ENCODE results near the gene TGFBR3. TPM values are rescaled to one million over a fixed set of nuclear protein-coding genes. Genes with fewer than 3 reads are reported as not detected.

The TGFBR3 gene
- polyA plus RNA-seq, 1 experiment, result 8.2 TPM

GRCh38 chr1:91645031-91645430, 240.9 kb downstream of the TGFBR3 start:
- DNase-seq (ENCODE audit: low read depth), result no peak
- no peak overlapping the region for H3K4me3 ChIP-seq (ENCODE audit: low read depth, low read length)
- H3K36me3 ChIP-seq (ENCODE audit: control insufficient read depth, insufficient read depth, low read length), result no peaks in the 10 kb centered on the region
- H3K27me3 ChIP-seq (ENCODE audit: control insufficient read depth, insufficient read depth, low read length), result no peaks in the 10 kb centered on the region
- no peak for TF ChIP-seq CTCF (IDR thresholded peaks at IDR 0.05; ENCODE audit: insufficient read depth, low read depth, low read length)
- CTCF ChIA-PET, result no interaction called here
- POLR2A ChIA-PET, result no interaction called here

GRCh38 chr1:91643431-91643830, 242.5 kb downstream of the TGFBR3 start:
- Histone ChIP-seq H3K4me3 (ENCODE audit: low read depth, low read length) (no peak overlapping the region), H3K36me3 (ENCODE audit: control insufficient read depth, insufficient read depth, low read length) (no peaks in the 10 kb centered on the region), H3K27me3 (ENCODE audit: control insufficient read depth, insufficient read depth, low read length) (no peaks in the 10 kb centered on the region)
- ChIA-PET CTCF (no interaction called here), POLR2A (no interaction called here)
- DNase-seq (ENCODE audit: low read depth), result no peak
- no peak for TF ChIP-seq CTCF (IDR thresholded peaks at IDR 0.05; ENCODE audit: insufficient read depth, low read depth, low read length)

GRCh38 chr1:91640877-91641526, 244.9 kb downstream of the TGFBR3 start:
- ChIA-PET CTCF (interaction anchor here (1.4 kb wide), 1 partner anchor 9 kb away, joined by 3 read pairs; no protein-coding TSS in a partner anchor), POLR2A (no interaction called here)
- no peak for DNase-seq (ENCODE audit: low read depth)
- Histone ChIP-seq H3K27me3 (ENCODE audit: control insufficient read depth, insufficient read depth, low read length) (no peaks in the 10 kb centered on the region), H3K36me3 (ENCODE audit: control insufficient read depth, insufficient read depth, low read length) (no peaks in the 10 kb centered on the region), H3K4me3 (ENCODE audit: low read depth, low read length) (no peak overlapping the region)
- no peak for TF ChIP-seq CTCF (IDR thresholded peaks at IDR 0.05; ENCODE audit: insufficient read depth, low read depth, low read length)

- Histone ChIP-seq H3K36me3 (ENCODE audit: control insufficient read depth, insufficient read depth, low read length) (no peaks in the 10 kb centered on the region), H3K27me3 (ENCODE audit: control insufficient read depth, insufficient read depth, low read length) (no peaks in the 10 kb centered on the region), H3K4me3 (ENCODE audit: low read depth, low read length) (no peak overlapping the region)
- no peak for TF ChIP-seq CTCF (IDR thresholded peaks at IDR 0.05; ENCODE audit: insufficient read depth, low read depth, low read length)
- DNase-seq (ENCODE audit: low read depth), result no peak
- CTCF ChIA-PET, result no interaction called here
- POLR2A ChIA-PET, result no interaction called here
Observed at GRCh38 chr1:91637539-91637994, 248.4 kb downstream of the TGFBR3 start.

- H3K4me3 ChIP-seq (ENCODE audit: low read depth, low read length), result no peak overlapping the region
- ChIA-PET CTCF (no interaction called here), POLR2A (no interaction called here)
- no peak for TF ChIP-seq CTCF (IDR thresholded peaks at IDR 0.05; ENCODE audit: insufficient read depth, low read depth, low read length)
- no peaks in the 10 kb centered on the region for H3K27me3 ChIP-seq (ENCODE audit: control insufficient read depth, insufficient read depth, low read length)
- DNase-seq (ENCODE audit: low read depth), result no peak
- H3K36me3 ChIP-seq (ENCODE audit: control insufficient read depth, insufficient read depth, low read length), result no peaks in the 10 kb centered on the region
Observed at GRCh38 chr1:91635763-91636162, 250.2 kb downstream of the TGFBR3 start.
